KBM-7 (cell line): ENCODE data around the gene TP53I13.

ENCODE experiments used
- DNase-seq: peaks from one replicate; pipeline ENCODE4 v3.0.0-alpha.2; 2015
- in situ Hi-C: fragments of 300-500 bp; cut with MboI; formaldehyde crosslinking; loops from 2 replicates; pipeline ENCODE4 v1.14.3; 2020; ENCODE audit warnings: low sequenced_read_pairs, low pct_unique_long_range_greater_than_20kb, mixed read lengths

Gene TP53I13

DNA sequence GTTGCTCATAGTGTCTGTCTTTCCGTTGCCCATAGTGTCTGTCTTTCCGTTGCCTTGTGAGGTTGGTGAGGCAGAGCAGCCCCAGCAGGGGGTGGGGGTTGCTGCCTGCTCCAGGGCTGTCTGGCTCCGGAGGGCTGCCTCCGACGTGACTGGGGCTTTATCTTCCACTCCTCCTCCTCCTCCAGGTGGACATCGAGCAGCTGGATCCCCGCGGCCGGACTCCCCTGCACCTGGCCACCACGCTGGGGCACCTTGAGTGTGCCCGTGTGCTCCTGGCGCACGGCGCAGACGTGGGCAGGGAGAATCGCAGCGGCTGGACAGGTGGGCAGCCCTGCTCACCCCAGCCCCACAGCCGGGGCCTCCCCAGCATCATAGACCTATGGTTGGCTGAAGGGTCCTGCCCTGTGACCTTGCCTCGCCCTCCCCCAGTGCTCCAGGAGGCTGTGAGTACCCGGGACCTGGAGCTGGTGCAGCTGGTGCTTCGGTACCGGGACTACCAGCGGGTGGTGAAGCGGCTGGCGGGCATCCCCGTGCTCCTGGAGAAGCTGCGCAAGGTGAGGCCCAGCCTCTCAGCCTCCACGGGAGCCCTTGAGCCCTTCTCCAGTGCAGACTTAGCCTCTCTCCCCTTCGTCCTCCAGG is 39.2 kb downstream of the TP53I13 start:
- DNase-seq: no peak
- in situ Hi-C loops: loop anchor here (25.0 kb wide), 1 partner anchor 480 kb away; no protein-coding TSS in a partner anchor

DNA sequence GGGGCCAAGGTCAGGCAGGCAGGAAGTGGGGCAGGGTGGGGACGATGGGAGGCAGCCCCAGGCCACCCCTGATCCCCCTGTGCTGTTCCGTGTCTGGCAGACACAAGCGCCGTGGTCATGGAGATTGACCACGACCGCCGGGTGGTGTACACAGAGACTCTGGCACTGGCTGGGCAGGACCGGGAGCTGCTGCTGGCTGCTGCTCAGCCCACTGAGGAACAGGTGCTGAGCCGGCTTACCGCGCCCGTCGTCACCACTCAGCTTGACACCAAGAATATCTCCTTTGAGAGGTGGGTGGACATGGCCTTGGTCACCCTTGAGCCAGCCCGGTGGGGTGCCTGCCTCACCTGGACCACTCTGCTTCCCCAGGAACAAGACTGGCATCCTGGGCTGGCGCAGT is 40.5 kb downstream of the TP53I13 start:
- no peak for DNase-seq
- in situ Hi-C loops: loop anchor here (25.0 kb wide), 1 partner anchor 478 kb away; no protein-coding TSS in a partner anchor

DNA sequence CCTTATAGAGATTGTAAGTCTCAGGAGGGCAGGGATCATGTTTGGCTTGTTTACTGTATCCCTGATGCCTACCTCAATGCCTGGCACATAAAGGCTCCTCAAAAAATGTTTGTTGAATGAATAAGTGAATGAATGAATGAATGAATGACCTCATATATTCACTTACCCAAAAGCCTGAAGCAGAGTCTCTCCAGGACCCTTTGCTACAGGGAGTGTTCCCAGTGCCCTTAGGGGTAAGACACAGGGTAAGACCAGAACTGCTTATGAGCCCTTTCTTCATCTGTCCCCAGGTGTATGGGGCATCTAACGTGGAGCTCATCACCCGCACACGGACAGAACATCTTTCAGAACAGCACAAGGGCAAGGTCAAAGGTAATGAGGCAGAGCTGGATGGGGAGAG is 41.9 kb downstream of the TP53I13 start:
- DNase-seq: no peak
- in situ Hi-C loops: loop anchor here (25.0 kb wide), 1 partner anchor 477 kb away; no protein-coding TSS in a partner anchor

DNA sequence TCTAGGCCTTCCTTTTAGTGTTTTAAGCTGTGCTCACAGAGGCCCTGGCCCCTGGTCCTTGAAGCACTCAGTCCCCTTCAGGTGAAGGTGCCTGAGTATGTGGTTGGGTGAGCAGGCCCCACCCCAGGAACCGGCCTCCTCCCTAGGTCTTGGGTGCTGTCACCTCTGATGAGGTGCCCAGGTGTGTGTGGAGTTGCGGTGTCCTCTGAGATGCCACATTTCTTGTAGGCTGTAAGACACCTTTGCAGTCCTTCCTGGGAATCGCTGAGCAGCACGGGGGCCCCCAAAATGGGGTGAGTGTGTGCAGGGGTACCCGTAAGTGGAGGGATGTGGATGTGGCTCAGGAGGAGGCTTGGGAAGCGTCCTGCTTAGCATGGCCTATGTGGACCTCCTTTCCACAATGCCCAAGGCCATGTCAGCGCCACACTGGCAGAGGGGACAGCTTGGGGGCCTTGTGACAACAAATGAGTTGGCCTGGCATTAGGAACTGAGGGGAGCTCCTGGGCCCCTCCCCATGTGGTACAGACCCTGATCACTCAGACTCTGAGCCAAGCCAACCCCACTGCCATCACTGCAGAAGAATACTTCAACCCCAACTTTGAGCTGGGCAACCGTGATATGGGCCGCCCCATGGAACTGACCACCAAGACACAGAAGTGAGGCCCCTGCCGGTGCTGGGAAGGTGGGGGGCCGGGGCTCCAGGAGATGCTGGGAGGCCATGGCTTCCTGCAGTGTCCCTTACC is 43.0 kb downstream of the TP53I13 start:
- in situ Hi-C loops: loop anchor here (25.0 kb wide), 1 partner anchor 476 kb away; no protein-coding TSS in a partner anchor
- DNase-seq: no peak

DNA sequence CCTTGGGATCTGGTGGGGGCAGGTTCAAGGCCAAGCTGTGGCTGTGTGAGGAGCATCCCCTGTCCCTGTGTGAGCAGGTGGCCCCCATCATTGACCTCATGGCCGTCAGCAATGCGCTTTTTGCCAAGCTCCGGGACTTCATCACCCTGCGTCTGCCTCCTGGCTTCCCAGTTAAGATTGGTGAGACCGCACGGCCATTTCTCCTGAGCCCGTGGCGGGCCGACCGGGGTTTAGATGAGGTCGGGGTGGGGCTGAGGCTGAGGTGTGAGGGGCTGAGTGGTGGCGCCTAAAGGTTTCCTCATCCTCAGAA is 43.5 kb downstream of the TP53I13 start:
- no peak for DNase-seq

DNA sequence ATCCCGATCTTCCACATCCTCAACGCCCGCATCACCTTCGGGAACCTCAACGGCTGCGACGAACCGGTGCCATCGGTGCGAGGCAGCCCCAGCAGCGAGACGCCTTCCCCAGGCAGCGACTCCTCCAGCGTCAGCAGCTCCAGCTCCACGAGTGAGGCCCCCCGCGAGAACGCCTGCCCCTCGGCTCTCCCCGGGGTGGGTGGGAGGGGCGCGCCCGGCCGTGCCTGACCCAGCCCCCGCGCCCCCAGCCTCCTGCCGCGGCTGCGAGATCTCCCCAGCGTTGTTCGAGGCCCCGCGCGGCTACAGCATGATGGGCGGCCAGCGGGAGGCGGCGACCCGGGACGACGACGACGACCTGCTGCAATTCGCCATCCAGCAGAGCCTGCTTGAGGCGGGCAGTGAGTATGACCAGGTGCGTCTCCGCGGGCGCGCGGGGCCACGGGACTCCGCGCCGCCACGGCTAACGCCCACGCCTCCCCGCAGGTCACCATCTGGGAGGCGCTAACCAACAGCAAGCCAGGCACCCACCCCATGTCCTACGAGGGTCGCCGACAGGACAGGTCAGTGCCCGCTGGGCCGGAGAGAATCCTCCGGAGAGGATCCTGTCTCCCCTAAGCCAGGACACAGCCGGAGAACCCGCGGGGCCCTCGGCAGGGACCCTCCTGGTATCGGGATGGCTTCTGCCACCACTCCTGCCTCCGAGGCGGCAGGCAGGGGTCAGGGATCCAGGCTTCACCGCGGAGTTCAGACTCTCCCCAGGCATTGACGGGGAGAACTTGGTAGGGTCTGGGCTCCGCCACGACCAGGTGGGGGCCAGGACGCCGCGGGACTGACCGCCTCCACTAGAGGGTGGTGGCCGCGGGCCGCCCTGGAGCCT is 44.1 kb downstream of the TP53I13 start:
- no peak for DNase-seq
- in situ Hi-C loops: loop anchor here (25.0 kb wide), 1 partner anchor 475 kb away; no protein-coding TSS in a partner anchor

More for the DNA sequence above, 43.5 kb downstream of the TP53I13 start:
- in situ Hi-C loops: loop anchor here (25.0 kb wide), 1 partner anchor 475 kb away; no protein-coding TSS in a partner anchor

DNA sequence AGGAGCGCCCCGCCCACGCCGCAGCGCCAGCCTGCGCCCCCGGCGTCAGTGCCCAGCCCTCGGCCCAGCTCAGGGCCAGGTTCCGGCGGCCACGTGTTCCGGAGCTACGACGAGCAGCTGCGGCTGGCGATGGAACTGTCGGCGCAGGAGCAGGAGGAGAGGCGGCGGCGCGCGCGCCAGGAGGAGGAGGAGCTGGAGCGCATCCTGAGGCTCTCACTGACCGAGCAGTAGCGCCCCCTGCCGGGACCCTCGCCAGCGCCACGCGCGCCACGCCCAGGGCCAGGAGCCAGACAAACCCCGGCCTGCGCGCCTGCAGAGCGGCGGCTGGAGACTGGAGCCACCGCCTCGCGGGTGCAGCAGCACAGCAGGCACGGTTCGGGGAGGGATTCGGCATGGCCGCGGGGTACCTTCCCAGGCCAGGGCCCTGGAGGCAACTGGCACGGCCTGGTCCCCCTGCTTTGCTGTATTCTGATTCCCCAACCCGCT is 44.9 kb downstream of the TP53I13 start:
- in situ Hi-C loops: loop anchor here (25.0 kb wide), 1 partner anchor 474 kb away; no protein-coding TSS in a partner anchor
- DNase-seq: no peak

DNA sequence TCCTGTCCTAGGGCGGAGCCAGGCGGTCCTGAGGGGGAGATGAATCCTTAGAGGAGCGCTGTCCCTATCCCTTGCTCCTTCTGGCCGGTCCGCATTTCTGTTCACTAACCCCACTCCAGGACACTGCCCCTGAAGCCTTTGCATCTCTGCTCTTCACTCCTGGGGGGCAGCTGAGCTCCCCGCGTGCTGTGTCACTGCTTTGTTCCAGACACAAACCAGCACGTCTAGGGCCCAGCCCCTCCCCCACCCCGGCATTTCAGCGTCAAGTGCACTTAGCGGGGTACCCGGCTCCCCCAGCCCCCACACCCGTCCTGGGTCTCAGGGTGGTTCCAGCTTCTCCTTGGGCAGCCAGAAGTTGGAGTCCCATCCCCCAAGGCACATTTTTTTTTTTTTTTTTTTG is 45.4 kb downstream of the TP53I13 start:
- in situ Hi-C loops: loop anchor here (25.0 kb wide), 1 partner anchor 473 kb away; no protein-coding TSS in a partner anchor

DNA sequence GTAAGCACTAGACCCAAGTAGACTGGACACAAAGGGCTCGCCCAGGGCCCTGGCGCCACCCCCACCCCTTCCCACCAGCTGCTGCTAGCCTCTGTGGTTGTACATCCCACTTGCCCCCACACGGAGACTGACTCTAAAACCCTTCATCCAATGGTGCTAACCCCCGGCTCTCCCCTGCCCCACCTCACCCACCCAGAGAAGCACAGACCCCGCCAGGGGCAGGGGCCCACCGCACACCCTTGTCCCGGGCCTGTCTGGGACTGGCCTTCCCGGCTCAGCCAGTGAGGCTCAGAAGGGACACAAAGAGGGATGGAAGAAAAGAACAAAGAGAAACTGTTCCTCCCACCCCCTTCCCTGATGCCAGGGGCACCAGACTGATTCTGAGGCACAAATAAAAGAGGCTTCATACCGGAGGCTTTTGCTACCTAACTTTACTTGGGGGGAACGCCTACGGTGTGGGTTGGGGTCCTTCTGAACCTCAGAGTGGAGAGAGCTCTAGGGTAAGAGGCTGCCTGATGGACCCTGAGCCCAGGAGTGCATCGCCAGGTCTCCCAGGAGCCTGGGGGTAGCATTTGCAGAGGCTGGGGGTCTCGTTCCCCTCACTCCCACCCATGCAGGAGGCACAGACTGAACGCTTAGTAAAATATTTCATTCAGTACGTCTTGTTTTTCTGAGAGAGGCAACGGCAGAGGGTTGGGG is 46.0 kb downstream of the TP53I13 start:
- in situ Hi-C loops: loop anchor here (25.0 kb wide), 1 partner anchor 473 kb away; no protein-coding TSS in a partner anchor

More for the DNA sequence above, 45.4 kb downstream of the TP53I13 start:
- no peak for DNase-seq

DNA sequence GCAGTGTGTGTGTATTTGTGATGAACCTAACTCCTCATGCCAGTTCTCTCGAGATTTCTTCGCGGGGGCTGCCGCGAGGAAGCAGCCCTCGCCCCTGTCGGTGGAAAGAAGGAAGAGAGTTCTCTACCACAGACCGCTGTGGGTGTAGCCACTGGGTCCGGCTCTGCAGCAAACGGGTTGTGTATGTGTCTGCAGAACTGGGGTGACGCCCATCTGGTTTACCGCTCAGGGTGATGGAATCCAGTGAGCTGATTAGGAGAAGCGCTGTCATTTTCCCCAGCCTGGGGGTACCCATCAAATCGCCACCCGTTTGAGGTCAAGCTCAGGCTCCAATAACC is 46.5 kb downstream of the TP53I13 start:
- in situ Hi-C loops: loop anchor here (25.0 kb wide), 1 partner anchor 472 kb away; no protein-coding TSS in a partner anchor
- peak; percentile 39 for DNase-seq

More for the DNA sequence above, 46.0 kb downstream of the TP53I13 start:
- DNase-seq: no peak

DNA sequence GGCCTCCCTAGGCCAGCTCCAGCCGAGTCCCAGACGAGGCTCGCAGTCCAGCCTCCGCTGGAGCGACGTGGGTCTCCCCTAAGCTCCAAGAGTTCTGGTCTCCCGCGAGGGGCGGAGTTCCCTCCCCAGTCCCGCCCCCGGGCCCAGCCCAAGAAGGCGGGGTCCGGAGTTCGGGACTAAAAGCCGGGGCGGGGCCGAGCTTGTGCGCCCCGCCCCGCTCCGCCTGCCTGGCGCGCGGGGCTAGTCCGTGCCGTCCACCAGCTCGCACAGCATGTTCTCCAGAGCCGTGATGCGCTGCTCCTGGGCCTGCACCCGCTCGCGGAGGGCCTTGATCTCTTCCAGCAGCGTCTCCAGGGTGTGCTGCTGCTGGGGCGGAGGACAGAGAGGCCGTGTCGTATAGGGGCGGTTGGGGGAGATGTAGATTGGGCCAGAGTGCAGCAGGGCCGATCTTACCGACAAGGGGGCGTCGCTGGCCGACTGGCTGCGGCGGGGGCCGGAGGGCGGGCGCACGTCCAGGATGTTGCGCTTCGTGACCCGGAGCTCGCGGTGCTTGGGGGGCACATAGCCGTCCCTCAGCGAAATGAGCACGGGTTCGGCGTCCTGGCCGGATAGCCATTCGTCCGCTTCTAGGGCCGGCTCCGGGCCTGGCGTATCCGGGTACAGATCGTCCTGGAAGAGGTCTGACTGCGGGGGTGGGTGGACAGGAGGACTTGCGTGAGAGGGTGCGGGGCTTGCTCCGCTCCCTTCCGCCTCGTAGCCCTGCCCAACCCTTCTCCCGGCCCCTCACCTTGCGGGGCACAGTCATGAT is 47.2 kb downstream of the TP53I13 start:
- no peak for DNase-seq
- in situ Hi-C loops: loop anchor here (25.0 kb wide), 1 partner anchor 472 kb away; no protein-coding TSS in a partner anchor

DNA sequence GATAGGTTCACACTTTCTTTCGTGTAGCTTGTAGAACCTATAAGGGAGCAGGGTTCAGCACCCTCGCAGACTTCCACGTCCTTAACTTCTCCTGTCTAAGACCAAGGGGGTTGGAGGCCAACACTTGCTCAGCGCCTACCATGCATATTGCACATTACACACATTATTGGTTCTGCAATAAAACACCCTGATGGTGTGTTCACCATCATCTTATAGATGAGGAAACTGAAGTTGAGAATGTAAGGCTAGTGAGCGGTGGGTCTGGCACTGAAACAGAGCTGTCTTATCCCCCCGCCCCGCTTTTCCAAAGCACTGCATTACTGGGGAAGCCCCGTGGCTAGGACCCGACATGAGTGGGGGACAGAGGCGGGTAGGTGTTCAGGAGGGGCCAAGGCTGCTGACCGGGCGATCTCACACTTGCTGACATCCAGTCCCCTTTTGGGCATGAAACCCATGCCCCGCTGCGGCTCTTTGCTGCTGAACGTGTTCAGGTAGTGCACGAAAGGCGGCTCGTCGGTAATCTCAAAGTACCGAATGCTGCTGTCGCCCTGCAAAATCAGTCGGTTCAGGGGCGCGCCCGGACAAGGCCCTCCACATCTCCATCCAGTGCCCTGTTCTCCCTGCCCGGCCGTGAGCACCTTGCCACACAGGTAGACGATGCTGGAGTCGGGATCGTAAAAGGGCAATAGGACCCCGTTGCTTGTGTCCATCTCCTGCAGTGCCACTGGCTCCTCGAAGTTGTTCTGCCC is 48.0 kb downstream of the TP53I13 start:
- no peak for DNase-seq
- in situ Hi-C loops: loop anchor here (25.0 kb wide), 1 partner anchor 471 kb away; no protein-coding TSS in a partner anchor

DNA sequence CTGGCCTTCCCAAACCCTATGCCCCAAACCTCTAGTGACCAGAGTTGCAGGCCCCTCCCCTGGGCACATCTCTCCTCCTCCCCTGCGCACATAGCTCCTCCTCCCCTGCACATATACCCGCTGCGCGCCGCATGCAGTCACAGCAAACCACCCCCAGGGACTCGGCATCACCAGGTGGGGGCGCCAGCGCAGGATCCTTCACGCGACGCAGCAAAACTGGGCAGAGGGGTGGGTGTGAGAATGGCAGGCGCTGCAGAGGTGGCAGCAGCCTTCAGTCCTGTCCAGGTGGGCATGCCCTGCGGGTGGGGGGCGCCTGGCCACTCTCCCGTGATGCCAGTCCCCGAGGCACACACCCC is 48.6 kb downstream of the TP53I13 start:
- DNase-seq: peak; percentile 95
- in situ Hi-C loops: loop anchor here (25.0 kb wide), 1 partner anchor 470 kb away; no protein-coding TSS in a partner anchor

DNA sequence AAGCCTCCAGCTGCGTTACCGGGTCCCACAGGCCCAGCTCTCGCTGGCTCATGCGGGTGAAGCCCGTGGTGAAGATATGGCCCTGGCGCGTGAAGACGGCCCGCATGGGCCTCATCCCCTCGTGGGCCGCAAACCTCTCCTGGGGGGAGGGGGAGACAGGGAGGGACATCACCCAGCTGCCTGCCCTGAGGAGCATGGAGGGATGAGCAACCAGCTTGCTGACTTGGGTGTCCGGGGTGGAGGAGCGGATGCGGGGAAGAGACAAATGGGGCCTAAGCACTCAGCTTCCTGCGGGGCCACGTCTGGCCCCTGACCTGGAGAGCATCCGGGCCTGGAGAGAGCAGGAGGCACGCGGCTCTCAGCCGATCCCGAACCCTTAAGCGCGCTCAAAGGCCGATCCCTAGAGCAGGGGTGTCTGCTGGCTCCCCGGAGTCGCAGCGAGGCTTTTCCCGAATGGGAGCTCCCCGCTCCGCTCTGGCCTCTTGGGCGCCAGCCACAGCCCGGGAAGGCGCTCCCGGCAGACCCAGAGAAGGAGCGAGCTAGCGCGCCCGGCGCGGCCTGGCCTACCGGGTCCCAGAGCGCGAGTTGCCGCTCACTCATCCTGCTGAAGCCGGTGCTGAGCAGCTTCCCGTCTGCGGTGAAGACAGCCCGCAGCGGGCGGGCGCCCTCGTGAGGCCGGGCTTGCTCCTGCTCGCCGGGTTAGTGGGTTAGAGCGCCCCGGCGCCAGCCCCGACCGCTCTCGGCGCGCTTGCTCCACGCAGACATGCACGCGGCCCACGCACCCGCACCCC is 49.2 kb downstream of the TP53I13 start:
- in situ Hi-C loops: loop anchor here (25.0 kb wide), 1 partner anchor 470 kb away; no protein-coding TSS in a partner anchor
- peak; percentile 89 for DNase-seq

DNA sequence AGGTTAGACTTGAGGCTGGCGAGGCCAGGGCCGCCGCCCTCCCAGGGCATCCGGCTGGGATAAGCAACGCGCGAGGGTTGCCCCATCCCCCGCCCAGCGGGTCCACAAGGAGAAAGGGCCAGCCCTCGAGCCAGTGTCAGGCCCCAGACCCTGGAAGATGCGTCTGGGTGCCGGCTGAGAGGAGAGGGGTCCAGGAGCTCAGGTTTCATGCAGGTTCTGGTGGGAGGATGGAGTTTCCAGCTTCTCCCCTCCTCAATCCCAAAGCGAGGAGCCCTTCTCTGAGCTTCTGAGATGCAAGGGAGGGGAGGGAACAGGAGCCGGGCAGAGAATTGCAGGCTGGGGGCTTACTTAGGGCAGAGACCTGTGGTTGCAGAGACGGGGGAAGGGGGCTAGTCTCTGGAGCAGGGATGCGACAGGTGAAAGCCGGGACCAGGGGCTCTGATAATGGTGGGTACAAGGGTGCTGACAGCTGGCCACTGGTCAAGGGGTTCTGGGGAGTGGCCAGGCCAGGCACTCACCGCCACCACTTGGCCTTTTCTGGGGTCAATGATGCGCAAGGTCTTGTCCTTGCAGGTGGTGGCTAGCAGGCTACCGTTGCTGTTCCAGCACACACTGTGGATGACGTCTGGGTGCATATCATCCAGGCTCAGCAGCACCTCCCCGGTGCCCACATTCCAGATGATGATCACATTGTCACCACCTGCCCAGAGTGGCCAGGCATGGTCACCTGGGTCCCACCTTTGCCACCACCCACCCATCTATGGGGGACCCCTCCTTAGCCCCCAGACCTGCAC is 50.0 kb downstream of the TP53I13 start:
- in situ Hi-C loops: loop anchor here (25.0 kb wide), 1 partner anchor 469 kb away; no protein-coding TSS in a partner anchor
- DNase-seq: no peak
